Measurements from ENCODE around the gene SH3RF3.
"Not testable (repeated sequence)": the region's sequence is repeated elsewhere in the genome, so short reads cannot be mapped to it uniquely, and the experiment has no call there.

The SH3RF3 gene

GRCh38 chr2:109118321-109118720, 10.7 kb upstream of the SH3RF3 start:
- DNase-seq (ENCODE audit: low read depth) = no peak

- no peak for DNase-seq (ENCODE audit: low read depth)
Observed at GRCh38 chr2:109120166-109120565, 8.8 kb upstream of the SH3RF3 start.

GRCh38 chr2:109120686-109121085, 8.3 kb upstream of the SH3RF3 start:
- not testable (repeated sequence) for DNase-seq (ENCODE audit: low read depth)

- no peak for DNase-seq (ENCODE audit: low read depth)
Observed at GRCh38 chr2:109123586-109124201, 5.3 kb upstream of the SH3RF3 start.

GRCh38 chr2:109124982-109125592, 3.9 kb upstream of the SH3RF3 start:
- DNase-seq (ENCODE audit: low read depth) = no peak

GRCh38 chr2:109125593-109126500, 3.2 kb upstream of the SH3RF3 start:
- peak; percentile 97 for DNase-seq (ENCODE audit: low read depth)

- DNase-seq (ENCODE audit: low read depth) = peak; percentile 82
Observed at GRCh38 chr2:109126501-109126860, 2.5 kb upstream of the SH3RF3 start.

- no peak for DNase-seq (ENCODE audit: low read depth)
Observed at GRCh38 chr2:109127556-109127955, 1.4 kb upstream of the SH3RF3 start.

GRCh38 chr2:109128048-109128615, 873 bp upstream of the SH3RF3 start:
- DNase-seq (ENCODE audit: low read depth) = peak; percentile 85

- DNase-seq (ENCODE audit: low read depth) = peak; percentile 24
Observed at GRCh38 chr2:109129356-109129920, 433 bp downstream of the SH3RF3 start.

- DNase-seq (ENCODE audit: low read depth) = peak; percentile 29
Observed at GRCh38 chr2:109129921-109130722, 1.1 kb downstream of the SH3RF3 start.

GRCh38 chr2:109130723-109130995, 1.7 kb downstream of the SH3RF3 start:
- no peak for DNase-seq (ENCODE audit: low read depth)

- DNase-seq (ENCODE audit: low read depth) = peak; percentile 48
Observed at GRCh38 chr2:109131777-109132176, 2.8 kb downstream of the SH3RF3 start.

GRCh38 chr2:109132626-109133025, 3.6 kb downstream of the SH3RF3 start:
- no peak for DNase-seq (ENCODE audit: low read depth)

- no peak for DNase-seq (ENCODE audit: low read depth)
Observed at GRCh38 chr2:109133746-109134145, 4.7 kb downstream of the SH3RF3 start.

GRCh38 chr2:109134741-109135358, 5.8 kb downstream of the SH3RF3 start:
- DNase-seq (ENCODE audit: low read depth) = no peak

- DNase-seq (ENCODE audit: low read depth) = peak; percentile 32
Observed at GRCh38 chr2:109135359-109136197, 6.6 kb downstream of the SH3RF3 start.

- DNase-seq (ENCODE audit: low read depth) = no peak
Observed at GRCh38 chr2:109136542-109136941, 7.5 kb downstream of the SH3RF3 start.

GRCh38 chr2:109137616-109138015, 8.6 kb downstream of the SH3RF3 start:
- no peak for DNase-seq (ENCODE audit: low read depth)

GRCh38 chr2:109138449-109138848, 9.4 kb downstream of the SH3RF3 start:
- DNase-seq (ENCODE audit: low read depth) = no peak

All from fibroblast of gingiva (primary cell).